ENCODE measurements around the gene HECTD4.
"Not testable (repeated sequence)": the region's sequence is repeated elsewhere in the genome, so short reads cannot be mapped to it uniquely, and the experiment has no call there.

Gene HECTD4

GRCh38 chr12:112359290-112359689 is 22.9 kb downstream of the HECTD4 start:
- DNase-seq (ENCODE audit: low read depth in 3 of 3, low spot score in 1 of 3): no peak

GRCh38 chr12:112357214-112357613 is 25.0 kb downstream of the HECTD4 start:
- no peak for DNase-seq (ENCODE audit: low read depth in 3 of 3, low spot score in 1 of 3)

DNA sequence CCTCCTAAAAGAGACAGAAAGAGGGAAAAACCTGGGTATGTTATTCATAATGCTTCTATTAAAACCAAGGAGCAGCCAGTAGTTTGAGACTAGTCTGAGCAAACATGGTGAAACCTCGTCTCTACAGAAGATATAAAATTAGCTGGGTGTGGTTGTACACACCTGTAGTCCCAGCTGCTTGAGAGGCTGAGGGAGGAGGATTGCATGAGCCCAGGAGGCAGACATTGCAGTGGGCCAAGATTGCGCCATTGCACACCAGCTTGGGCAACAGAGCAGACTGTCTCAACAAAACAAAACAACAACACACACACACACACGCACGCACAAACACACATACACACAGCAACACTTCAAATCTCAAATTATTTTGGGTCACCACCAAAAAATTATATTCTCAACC is 27.8 kb downstream of the HECTD4 start:
- no peak for DNase-seq (ENCODE audit: low read depth in 3 of 3, low spot score in 1 of 3)

DNA sequence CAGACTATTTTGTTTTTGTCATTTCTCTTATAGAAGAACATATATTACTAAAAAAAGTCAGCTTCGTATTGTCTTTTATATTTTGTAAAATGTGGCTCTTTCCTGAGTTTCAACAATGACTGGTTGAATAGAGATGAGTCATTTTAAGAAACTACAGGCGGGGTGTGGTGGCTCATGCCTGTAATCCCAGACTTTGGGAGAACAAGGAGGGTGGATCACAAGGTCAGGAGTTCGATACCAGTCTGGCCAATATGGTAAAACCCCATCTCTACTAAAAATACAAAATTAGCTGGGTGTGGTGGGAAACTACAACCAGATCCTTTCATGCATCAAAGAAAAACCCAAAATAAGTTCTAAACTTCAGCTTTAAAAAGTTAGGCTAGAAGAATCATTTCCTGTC is 28.8 kb downstream of the HECTD4 start:
- no peak for DNase-seq (ENCODE audit: low read depth in 3 of 3, low spot score in 1 of 3)

- no peak for DNase-seq (ENCODE audit: low read depth in 3 of 3, low spot score in 1 of 3)
Measured at GRCh38 chr12:112352921-112353320, 29.3 kb downstream of the HECTD4 start.

DNA sequence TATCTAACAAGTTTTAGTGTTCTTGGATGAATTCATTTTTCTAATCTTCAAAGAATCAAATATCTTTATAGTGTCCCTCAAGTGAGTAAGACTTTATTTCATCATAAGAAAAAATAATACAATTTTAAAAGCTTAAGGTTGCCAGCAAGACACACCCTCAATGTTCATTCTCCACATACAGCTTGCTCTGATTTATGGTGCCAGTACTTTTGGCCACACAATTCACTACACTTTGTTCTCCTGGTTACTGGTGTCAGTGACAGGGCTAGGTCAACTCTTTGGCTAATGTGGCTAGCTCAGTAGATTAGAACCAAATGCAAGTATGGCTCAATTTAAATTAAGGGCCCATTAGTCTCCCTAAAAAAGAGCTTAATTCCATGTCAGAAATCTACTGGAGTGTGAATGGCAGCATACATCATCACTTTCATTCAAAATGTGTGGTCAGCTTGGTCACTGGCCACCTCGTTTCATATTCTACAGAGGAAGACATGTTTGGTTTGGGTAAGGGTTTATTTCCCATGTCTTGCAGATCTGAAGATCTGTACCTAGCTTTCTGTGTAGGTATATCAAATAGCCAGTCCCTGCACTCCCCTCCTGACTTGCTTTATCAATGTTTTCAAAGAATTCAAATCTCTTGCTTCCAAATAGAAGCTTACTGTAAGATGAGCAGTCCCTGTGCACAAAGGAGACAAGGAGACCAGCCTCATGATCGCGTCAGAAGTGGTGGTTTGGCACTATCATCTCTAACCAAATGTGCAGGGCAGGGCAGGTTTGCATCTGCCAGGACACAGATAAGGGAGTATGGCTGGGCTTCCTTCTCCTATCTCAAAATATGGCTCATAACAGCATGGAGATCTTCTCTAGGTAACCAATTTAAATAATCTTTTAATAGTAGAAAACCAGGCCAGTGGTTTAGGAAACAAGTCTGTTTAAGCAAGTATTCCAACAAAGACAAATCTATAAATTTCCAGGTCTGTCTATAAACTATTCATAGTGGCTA is 31.3 kb downstream of the HECTD4 start:
- DNase-seq (ENCODE audit: low read depth in 3 of 3, low spot score in 1 of 3): no peak

DNA sequence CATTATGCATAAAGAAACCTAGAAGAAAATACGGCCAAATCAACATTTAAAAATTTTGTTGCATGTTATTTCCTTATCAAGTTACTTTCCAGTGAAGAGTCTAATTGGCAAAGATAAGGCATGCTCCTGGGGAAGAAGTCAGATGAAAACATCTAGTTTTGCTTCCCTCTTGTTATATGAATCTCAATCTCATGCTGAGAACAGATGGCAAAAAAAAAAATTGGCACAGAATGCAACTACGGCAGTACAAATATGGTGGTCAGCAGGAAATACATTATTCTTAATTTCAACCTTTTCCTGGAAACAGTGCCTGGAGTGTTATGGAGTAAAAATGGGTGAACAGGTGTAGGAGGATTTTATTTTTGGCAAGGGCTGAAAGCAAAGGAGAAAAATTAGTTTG is 32.8 kb downstream of the HECTD4 start:
- no peak for DNase-seq (ENCODE audit: low read depth in 3 of 3, low spot score in 1 of 3)

DNA sequence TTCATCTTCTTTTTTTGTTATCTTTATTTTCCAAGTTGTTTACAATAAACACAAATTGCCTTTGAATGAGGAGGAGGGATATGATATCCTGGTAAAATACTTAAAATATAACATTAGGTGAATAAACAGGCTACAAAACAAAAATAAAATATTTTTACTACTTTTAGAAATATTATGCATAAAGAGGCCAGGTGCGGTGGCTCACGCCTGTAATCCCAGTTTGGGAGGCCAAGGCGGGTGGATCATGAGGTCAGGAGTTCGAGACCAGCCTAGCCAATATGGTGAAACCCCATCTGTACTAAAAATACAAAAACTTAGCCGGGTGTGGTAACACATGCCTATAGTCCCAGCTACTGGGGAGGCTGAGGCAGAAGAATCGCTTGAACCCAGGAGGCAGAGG is 33.3 kb downstream of the HECTD4 start:
- DNase-seq (ENCODE audit: low read depth in 3 of 3, low spot score in 1 of 3): not testable (repeated sequence)

GRCh38 chr12:112347581-112347982 is 34.6 kb downstream of the HECTD4 start:
- DNase-seq (ENCODE audit: low read depth in 3 of 3, low spot score in 1 of 3): no peak

DNA sequence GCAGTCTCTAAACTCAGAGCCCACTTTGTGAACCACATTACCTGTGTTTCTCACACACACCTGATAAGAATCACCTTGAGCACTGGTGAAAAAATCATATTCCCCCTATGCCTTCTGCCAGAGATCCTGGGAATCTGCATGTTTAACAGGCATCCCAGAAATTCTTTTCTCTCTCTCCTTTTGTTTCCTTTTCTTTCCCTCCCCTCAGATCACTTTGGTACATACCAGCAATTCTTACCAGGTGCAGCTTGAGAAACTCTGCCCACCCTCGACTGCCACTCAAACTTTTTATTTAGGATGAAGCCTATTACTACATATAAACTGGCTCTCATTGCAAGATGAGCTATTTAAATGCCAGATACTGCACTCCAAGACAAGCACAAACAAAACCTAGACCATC is 36.0 kb downstream of the HECTD4 start:
- DNase-seq (ENCODE audit: low read depth in 3 of 3, low spot score in 1 of 3): no peak

DNA sequence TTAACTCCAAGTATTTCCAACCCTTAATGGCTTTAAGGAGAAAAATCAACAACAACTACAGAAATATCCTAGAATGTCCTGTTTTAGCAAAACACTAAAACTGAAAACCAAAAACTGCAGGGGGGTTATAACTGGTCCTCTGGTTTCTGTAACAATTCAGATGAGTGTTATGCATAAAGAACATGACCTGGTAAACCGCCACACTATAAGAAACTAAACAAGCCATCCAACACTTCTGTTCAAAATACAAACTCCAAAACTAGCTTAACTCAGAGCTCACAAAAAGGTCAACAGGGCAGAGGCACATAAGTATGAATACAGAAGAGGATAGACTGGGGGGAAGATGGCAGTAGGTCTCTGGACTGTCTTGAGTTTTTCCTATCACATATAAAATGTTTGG is 38.0 kb downstream of the HECTD4 start:
- no peak for DNase-seq (ENCODE audit: low read depth in 3 of 3, low spot score in 1 of 3)

DNA sequence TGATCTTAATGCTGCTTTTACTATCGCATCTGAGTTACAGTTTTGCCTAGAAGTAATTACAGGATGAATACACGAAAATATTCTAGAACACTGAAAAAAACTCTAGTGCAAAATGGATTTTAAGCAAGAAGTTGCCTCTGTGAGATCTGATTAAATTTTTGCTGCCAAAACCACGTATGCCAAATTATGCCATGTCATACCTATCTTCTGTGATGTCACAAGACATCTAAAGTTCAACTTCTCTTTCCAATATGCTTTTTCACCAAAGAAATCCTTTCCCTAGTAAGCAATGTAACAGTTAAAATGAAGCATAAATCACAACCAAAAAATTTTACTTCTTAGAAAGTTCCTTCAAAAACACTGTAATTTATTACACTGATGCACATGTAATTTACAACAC is 39.6 kb downstream of the HECTD4 start:
- no peak for DNase-seq (ENCODE audit: low read depth in 3 of 3, low spot score in 1 of 3)

- no peak for DNase-seq (ENCODE audit: low read depth in 3 of 3, low spot score in 1 of 3)
Measured at GRCh38 chr12:112341046-112341825, 41.0 kb downstream of the HECTD4 start.

GRCh38 chr12:112340230-112340629 is 42.0 kb downstream of the HECTD4 start:
- DNase-seq (ENCODE audit: low read depth in 3 of 3, low spot score in 1 of 3): no peak

DNA sequence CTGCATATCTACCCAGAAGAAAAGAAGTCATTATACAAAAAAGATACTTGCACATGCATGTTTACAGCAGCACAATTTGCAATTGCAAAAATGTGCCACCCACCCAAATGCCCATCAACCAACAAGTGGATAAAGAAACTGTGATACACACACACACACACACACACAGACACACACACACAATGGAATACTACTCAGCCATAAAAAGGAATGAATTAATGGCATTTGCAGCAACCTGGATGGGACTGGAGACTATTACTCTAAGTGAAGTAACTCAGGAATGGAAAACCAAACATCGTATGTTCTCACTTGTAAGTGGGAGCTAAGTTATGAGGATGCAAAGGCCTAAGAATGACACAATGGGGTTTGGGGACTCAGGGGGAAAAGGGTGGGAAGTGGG is 47.2 kb downstream of the HECTD4 start:
- DNase-seq (ENCODE audit: low read depth in 3 of 3, low spot score in 1 of 3): not testable (repeated sequence)

GRCh38 chr12:112333019-112333418 is 49.2 kb downstream of the HECTD4 start:
- no peak for DNase-seq (ENCODE audit: low read depth in 3 of 3, low spot score in 1 of 3)

- DNase-seq (ENCODE audit: low read depth in 3 of 3, low spot score in 1 of 3): no peak
Measured at GRCh38 chr12:112331886-112332285, 50.3 kb downstream of the HECTD4 start.

GRCh38 chr12:112330706-112331105 is 51.5 kb downstream of the HECTD4 start:
- no peak for DNase-seq (ENCODE audit: low read depth in 3 of 3, low spot score in 1 of 3)

DNA sequence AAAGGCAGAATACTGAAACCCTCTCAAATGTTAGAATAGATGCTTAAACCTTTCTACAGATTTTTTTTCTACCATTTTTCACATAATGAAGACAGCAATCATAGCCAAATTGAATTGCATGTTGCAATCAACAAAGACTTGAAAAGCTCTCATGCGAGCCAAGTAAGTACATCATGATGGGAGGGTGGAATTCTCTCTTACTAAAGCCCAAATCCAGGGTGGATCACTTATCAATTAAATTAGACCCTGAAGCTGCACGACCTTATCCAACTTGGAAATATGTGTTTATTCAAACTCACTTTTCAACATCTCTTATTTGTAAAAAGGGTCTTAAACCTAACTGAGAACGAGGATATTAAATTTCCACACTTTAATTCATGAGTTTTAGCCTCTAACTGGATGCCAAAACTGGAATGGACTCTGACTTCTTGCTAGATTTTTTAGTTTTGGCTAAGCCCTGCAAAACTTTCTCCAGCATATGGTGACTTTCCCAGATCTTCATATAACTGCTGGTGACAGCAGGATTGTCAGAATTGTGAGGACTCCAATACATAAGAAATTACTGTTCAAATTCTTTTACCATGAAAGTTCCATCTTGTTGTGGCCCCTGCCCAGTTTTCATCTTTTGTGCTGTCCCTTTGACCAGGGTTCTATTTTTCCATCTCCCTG is 53.6 kb downstream of the HECTD4 start:
- no peak for DNase-seq (ENCODE audit: low read depth in 3 of 3, low spot score in 1 of 3)

- DNase-seq (ENCODE audit: low read depth in 3 of 3, low spot score in 1 of 3): no peak
Measured at GRCh38 chr12:112327209-112327938, 54.9 kb downstream of the HECTD4 start.
